CD4-positive, alpha-beta T cell treated with Interleukin-1 beta for 1 hour (primary cell): ENCODE measurements around the gene GLT6D1.

Source experiments
- DNase-seq, 2 donors: peaks; one replicate each; pipeline ENCODE4 v3.0.0-alpha.2; 2020 to 2022

GLT6D1 gene

GRCh38 chr9:135620558-135620957, 18.8 kb downstream of the GLT6D1 start:
- no peak for DNase-seq

- DNase-seq: no peak
These were observed 19.8 kb downstream of the GLT6D1 start for GRCh38 chr9:135619599-135619886.

GRCh38 chr9:135618866-135619598, 20.3 kb downstream of the GLT6D1 start:
- DNase-seq: no peak

- DNase-seq: no peak
These were observed 21.3 kb downstream of the GLT6D1 start for GRCh38 chr9:135617991-135618411.

GRCh38 chr9:135617538-135617900, 21.8 kb downstream of the GLT6D1 start:
- no peak for DNase-seq

GRCh38 chr9:135616619-135617537, 22.5 kb downstream of the GLT6D1 start:
- DNase-seq: no peak

- DNase-seq: no peak
These were observed 23.4 kb downstream of the GLT6D1 start for GRCh38 chr9:135615666-135616618.

GRCh38 chr9:135614821-135615665, 24.3 kb downstream of the GLT6D1 start:
- DNase-seq: no peak

GRCh38 chr9:135613946-135614805, 25.2 kb downstream of the GLT6D1 start:
- no peak for DNase-seq

- no peak for DNase-seq
These were observed 26.1 kb downstream of the GLT6D1 start for GRCh38 chr9:135612981-135613910.

- no peak for DNase-seq
These were observed 26.9 kb downstream of the GLT6D1 start for GRCh38 chr9:135612437-135612836.

- DNase-seq: no peak
These were observed 27.5 kb downstream of the GLT6D1 start for GRCh38 chr9:135611875-135612209.

GRCh38 chr9:135611142-135611874, 28.0 kb downstream of the GLT6D1 start:
- no peak for DNase-seq

- DNase-seq: no peak
These were observed 28.8 kb downstream of the GLT6D1 start for GRCh38 chr9:135610290-135611141.

- DNase-seq: no peak
These were observed 29.9 kb downstream of the GLT6D1 start for GRCh38 chr9:135609366-135609955.

GRCh38 chr9:135608999-135609317, 30.4 kb downstream of the GLT6D1 start:
- DNase-seq: no peak

GRCh38 chr9:135608294-135608998, 30.9 kb downstream of the GLT6D1 start:
- DNase-seq: no peak
